GM23338 (cell line): Measurements from ENCODE around the gene GBE1. TPM values are rescaled to one million over a fixed set of nuclear protein-coding genes. Genes with fewer than 3 reads are reported as not detected.

Experiments used
- ATAC-seq: fragments of 200-7000 bp; cut with Tn5 transposase; 3 replicates; pipeline ENCODE4 v1.9.1; 2020
- DNase-seq: peaks from one replicate; pipeline ENCODE4 v3.0.0-alpha.2; 2015; ENCODE audit warnings: low spot score
- H2AFZ ChIP-seq: fragments of 200-600 bp; sonication (generic); 2 replicates; pipeline ENCODE4 v1.8.0; 2016; ENCODE audit warnings: antibody characterized with exemption, mild to moderate bottlenecking, moderate library complexity
- H3F3A ChIP-seq: fragments of 200-600 bp; sonication (generic); replicated peaks from 2 replicates; pipeline ENCODE4 v1.8.0; 2017; ENCODE audit warnings: antibody characterized with exemption, mixed run types, low read depth
- H3K27ac ChIP-seq: fragments of 200-600 bp; sonication (generic); 2 replicates; pipeline ENCODE4 v1.6.1; 2016; ENCODE audit warnings: low read depth
- H3K27me3 ChIP-seq: fragments of 200-600 bp; sonication (generic); 2 replicates; pipeline ENCODE4 v1.8.0; 2016; ENCODE audit warnings: mild to moderate bottlenecking, mixed run types, moderate library complexity; ENCODE audit not compliant: insufficient read depth
- H3K36me3 ChIP-seq: fragments of 200-600 bp; sonication (generic); 2 replicates; pipeline ENCODE4 v1.8.0; 2016; ENCODE audit warnings: mild to moderate bottlenecking; ENCODE audit not compliant: insufficient read depth
- H3K4me1 ChIP-seq: fragments of 200-600 bp; sonication (generic); 2 replicates; pipeline ENCODE4 v1.8.0; 2016; ENCODE audit warnings: mild to moderate bottlenecking, moderate library complexity; ENCODE audit not compliant: insufficient read depth
- H3K4me2 ChIP-seq: fragments of 200-600 bp; sonication (generic); 2 replicates; pipeline ENCODE4 v1.7.1; 2017; ENCODE audit warnings: mixed run types
- H3K4me3 ChIP-seq: fragments of 200-600 bp; sonication (generic); 2 replicates; pipeline ENCODE4 v1.6.1; 2016; ENCODE audit warnings: mixed run types
- H3K79me2 ChIP-seq: fragments of 200-600 bp; sonication (generic); replicated peaks from 2 replicates; pipeline ENCODE4 v1.8.0; 2017; ENCODE audit warnings: mild to moderate bottlenecking; ENCODE audit not compliant: insufficient read depth
- H3K9me2 ChIP-seq: fragments of 200-600 bp; sonication (generic); 2 replicates; pipeline ENCODE4 v1.8.0; 2017; ENCODE audit not compliant: insufficient read depth
- H4K20me1 ChIP-seq: fragments of 200-600 bp; sonication (generic); replicated peaks from 2 replicates; pipeline ENCODE4 v1.8.0; 2017; ENCODE audit warnings: mild to moderate bottlenecking; ENCODE audit not compliant: insufficient read depth
- H3K27ac Mint-ChIP-seq: 2 replicates; pipeline ENCODE4 v1.8.0; 2020; ENCODE audit warnings: inconsistent platforms, mild to moderate bottlenecking, moderate library complexity, mixed read lengths
- H3K27me3 Mint-ChIP-seq: 3 replicates; pipeline ENCODE4 v1.8.0; 2022; ENCODE audit warnings: low read depth, mild to moderate bottlenecking, moderate library complexity, mixed read lengths, inconsistent platforms; ENCODE audit not compliant: insufficient read depth, poor library complexity
- H3K36me3 Mint-ChIP-seq: 3 replicates; pipeline ENCODE4 v1.8.0; 2021; ENCODE audit warnings: low read depth, mild to moderate bottlenecking, inconsistent platforms, moderate library complexity, mixed read lengths
- H3K4me1 Mint-ChIP-seq: 3 replicates; pipeline ENCODE4 v1.8.0; 2020; ENCODE audit warnings: mild to moderate bottlenecking, inconsistent platforms, mixed read lengths
- H3K4me3 Mint-ChIP-seq: 3 replicates; pipeline ENCODE4 v1.8.0; 2021; ENCODE audit warnings: moderate library complexity, mild to moderate bottlenecking, inconsistent platforms, mixed read lengths
- H3K9me3 Mint-ChIP-seq: 3 replicates; pipeline ENCODE4 v1.8.0; 2020; ENCODE audit warnings: moderate library complexity, mild to moderate bottlenecking, inconsistent platforms, mixed read lengths
- EZH2phosphoT487 ChIP-seq: fragments of 200-600 bp; sonication (generic); IDR thresholded peaks from one replicate; pipeline ENCODE4 v1.8.1; 2018; ENCODE audit warnings: antibody characterized with exemption; ENCODE audit not compliant: unreplicated experiment
- NANOG ChIP-seq: IDR thresholded peaks from 2 replicates; pipeline ENCODE4 v1.6.1; 2016; ENCODE audit warnings: antibody characterized with exemption, borderline replicate concordance
- POLR2AphosphoS5 ChIP-seq: IDR thresholded peaks from 2 replicates; pipeline ENCODE4 v1.6.1; 2016; ENCODE audit warnings: antibody characterized with exemption, low read depth
- ZNF331 ChIP-seq: fragments of 250-450 bp; sonication (Bioruptor Pico); IDR thresholded peaks from 2 replicates; pipeline ENCODE4 v1.5.0; 2020; ENCODE audit warnings: low read depth, mild to moderate bottlenecking, moderate library complexity
- polyA plus RNA-seq: library from polyadenylated mRNA; unstranded; fragments of >200 nt; fragmentation: Nextera tagmentation; extraction: Ambion mirVana; gene quantifications from 2 replicates; pipeline ENCODE4 v1.2.1, GENCODE V29; 2016
- total RNA-seq: library from RNA; depleted of rRNA; stranded (reverse); fragments of >200 nt; shearing (Covaris generic); gene quantifications from 2 replicates; pipeline ENCODE4 v1.2.3, GENCODE V29; 2014
- TF ChIP-seq, protein P1 (sequence below): IDR thresholded peaks from 2 replicates; pipeline ENCODE4 v1.6.1; 2016; ENCODE audit warnings: antibody characterized with exemption
- TF ChIP-seq, protein P2 (sequence below): fragments of 250-450 bp; sonication (Bioruptor Pico); IDR thresholded peaks from 2 replicates; pipeline ENCODE4 v1.5.0; 2020; ENCODE audit warnings: mild to moderate bottlenecking, moderate library complexity
- TF ChIP-seq, protein P3 (sequence below), 2 experiments: fragments of 200-600 bp in 1 of 2; sonication (generic) in 1 of 2; conservative IDR thresholded peaks; 2 replicates each; pipeline versions ENCODE4 v1.5.1 to v1.6.1; 2016 to 2017; ENCODE audit warnings: antibody characterized with exemption in 2 of 2, low read depth in 2 of 2, mild to moderate bottlenecking in 2 of 2, moderate library complexity in 1 of 2

Gene GBE1
- total and polyA plus RNA-seq, 2 experiments from 2014 or later = 6.4 to 12.2 TPM

DNA sequence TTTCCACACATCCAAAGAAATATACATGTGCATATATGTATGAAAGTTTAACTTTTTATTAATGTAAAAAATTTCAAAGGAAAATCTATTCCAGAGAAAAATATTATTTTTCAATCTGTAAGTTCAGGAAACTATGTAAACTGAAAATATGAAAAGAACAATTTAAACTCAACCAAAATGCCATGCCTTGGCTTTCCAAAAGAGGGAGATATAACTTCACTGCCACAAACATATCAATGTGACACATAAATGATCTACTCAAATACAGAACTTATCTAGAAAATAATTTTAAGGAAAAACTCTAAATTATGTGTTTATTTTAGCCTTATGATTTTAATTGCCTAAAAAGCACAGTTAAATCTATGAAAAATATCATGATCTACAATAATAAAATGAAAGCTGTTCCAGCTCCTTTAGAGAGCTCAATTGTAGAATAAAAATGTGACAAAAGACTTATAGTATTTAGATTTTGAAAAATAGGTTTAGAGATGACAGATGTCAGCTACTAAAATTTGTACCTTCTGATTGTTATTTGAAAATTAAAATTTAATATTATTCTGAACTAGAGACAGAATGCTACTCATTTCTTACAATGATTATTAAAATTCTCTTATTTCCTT is 94.8 kb downstream of the GBE1 start:
- no peaks in the 10 kb centered on the region for H3K9me2 ChIP-seq
- no peak overlapping the region for H3K27ac ChIP-seq
- Mint-ChIP-seq H3K27me3 (no peaks in the 10 kb centered on the region), H3K4me3 (no peak overlapping the region), H3K9me3 (no peaks in the 10 kb centered on the region), H3K27ac (no peak overlapping the region), H3K4me1 (no peaks in the 10 kb centered on the region), H3K36me3 (no peaks in the 10 kb centered on the region)
- no peaks in the 10 kb centered on the region for H3K27me3 ChIP-seq
- H3K36me3 ChIP-seq = no peaks in the 10 kb centered on the region
- TF ChIP-seq POLR2AphosphoS5 (no peak), NANOG (no peak), EZH2phosphoT487 (no peak), ZNF331 (no peak)
- TF ChIP-seq, protein P1, sequence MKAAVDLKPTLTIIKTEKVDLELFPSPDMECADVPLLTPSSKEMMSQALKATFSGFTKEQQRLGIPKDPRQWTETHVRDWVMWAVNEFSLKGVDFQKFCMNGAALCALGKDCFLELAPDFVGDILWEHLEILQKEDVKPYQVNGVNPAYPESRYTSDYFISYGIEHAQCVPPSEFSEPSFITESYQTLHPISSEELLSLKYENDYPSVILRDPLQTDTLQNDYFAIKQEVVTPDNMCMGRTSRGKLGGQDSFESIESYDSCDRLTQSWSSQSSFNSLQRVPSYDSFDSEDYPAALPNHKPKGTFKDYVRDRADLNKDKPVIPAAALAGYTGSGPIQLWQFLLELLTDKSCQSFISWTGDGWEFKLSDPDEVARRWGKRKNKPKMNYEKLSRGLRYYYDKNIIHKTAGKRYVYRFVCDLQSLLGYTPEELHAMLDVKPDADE = no peak
- TF ChIP-seq, protein P2, sequence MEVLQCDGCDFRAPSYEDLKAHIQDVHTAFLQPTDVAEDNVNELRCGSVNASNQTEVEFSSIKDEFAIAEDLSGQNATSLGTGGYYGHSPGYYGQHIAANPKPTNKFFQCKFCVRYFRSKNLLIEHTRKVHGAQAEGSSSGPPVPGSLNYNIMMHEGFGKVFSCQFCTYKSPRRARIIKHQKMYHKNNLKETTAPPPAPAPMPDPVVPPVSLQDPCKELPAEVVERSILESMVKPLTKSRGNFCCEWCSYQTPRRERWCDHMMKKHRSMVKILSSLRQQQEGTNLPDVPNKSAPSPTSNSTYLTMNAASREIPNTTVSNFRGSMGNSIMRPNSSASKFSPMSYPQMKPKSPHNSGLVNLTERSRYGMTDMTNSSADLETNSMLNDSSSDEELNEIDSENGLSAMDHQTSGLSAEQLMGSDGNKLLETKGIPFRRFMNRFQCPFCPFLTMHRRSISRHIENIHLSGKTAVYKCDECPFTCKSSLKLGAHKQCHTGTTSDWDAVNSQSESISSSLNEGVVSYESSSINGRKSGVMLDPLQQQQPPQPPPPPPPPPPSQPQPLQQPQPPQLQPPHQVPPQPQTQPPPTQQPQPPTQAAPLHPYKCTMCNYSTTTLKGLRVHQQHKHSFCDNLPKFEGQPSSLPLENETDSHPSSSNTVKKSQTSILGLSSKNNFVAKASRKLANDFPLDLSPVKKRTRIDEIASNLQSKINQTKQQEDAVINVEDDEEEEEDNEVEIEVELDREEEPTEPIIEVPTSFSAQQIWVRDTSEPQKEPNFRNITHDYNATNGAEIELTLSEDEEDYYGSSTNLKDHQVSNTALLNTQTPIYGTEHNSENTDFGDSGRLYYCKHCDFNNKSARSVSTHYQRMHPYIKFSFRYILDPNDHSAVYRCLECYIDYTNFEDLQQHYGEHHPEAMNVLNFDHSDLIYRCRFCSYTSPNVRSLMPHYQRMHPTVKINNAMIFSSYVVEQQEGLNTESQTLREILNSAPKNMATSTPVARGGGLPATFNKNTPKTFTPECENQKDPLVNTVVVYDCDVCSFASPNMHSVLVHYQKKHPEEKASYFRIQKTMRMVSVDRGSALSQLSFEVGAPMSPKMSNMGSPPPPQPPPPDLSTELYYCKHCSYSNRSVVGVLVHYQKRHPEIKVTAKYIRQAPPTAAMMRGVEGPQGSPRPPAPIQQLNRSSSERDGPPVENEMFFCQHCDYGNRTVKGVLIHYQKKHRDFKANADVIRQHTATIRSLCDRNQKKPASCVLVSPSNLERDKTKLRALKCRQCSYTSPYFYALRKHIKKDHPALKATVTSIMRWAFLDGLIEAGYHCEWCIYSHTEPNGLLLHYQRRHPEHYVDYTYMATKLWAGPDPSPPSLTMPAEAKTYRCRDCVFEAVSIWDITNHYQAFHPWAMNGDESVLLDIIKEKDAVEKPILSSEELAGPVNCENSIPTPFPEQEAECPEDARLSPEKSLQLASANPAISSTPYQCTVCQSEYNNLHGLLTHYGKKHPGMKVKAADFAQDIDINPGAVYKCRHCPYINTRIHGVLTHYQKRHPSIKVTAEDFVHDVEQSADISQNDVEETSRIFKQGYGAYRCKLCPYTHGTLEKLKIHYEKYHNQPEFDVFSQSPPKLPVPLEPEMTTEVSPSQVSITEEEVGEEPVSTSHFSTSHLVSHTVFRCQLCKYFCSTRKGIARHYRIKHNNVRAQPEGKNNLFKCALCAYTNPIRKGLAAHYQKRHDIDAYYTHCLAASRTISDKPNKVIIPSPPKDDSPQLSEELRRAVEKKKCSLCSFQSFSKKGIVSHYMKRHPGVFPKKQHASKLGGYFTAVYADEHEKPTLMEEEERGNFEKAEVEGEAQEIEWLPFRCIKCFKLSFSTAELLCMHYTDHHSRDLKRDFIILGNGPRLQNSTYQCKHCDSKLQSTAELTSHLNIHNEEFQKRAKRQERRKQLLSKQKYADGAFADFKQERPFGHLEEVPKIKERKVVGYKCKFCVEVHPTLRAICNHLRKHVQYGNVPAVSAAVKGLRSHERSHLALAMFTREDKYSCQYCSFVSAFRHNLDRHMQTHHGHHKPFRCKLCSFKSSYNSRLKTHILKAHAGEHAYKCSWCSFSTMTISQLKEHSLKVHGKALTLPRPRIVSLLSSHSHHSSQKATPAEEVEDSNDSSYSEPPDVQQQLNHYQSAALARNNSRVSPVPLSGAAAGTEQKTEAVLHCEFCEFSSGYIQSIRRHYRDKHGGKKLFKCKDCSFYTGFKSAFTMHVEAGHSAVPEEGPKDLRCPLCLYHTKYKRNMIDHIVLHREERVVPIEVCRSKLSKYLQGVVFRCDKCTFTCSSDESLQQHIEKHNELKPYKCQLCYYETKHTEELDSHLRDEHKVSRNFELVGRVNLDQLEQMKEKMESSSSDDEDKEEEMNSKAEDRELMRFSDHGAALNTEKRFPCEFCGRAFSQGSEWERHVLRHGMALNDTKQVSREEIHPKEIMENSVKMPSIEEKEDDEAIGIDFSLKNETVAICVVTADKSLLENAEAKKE (CRISPR knock-in tag) = no peak
- TF ChIP-seq, protein P3, sequence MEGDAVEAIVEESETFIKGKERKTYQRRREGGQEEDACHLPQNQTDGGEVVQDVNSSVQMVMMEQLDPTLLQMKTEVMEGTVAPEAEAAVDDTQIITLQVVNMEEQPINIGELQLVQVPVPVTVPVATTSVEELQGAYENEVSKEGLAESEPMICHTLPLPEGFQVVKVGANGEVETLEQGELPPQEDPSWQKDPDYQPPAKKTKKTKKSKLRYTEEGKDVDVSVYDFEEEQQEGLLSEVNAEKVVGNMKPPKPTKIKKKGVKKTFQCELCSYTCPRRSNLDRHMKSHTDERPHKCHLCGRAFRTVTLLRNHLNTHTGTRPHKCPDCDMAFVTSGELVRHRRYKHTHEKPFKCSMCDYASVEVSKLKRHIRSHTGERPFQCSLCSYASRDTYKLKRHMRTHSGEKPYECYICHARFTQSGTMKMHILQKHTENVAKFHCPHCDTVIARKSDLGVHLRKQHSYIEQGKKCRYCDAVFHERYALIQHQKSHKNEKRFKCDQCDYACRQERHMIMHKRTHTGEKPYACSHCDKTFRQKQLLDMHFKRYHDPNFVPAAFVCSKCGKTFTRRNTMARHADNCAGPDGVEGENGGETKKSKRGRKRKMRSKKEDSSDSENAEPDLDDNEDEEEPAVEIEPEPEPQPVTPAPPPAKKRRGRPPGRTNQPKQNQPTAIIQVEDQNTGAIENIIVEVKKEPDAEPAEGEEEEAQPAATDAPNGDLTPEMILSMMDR (conservative IDR thresholded peaks at IDR 0.05; ENCODE audit: low read depth in 2 of 2) = peak; percentile 58 to 75; a peak in 3 of 4 replicates
- no peaks in the 10 kb centered on the region for H4K20me1 ChIP-seq
- no peak overlapping the region for H2AFZ ChIP-seq
- no peaks in the 10 kb centered on the region for H3K79me2 ChIP-seq
- H3K4me3 ChIP-seq = no peak overlapping the region
- H3K4me1 ChIP-seq = no peaks in the 10 kb centered on the region
- no peak for ATAC-seq
- no peaks in the 10 kb centered on the region for H3F3A ChIP-seq
- no peak overlapping the region for H3K4me2 ChIP-seq
- peak; percentile 9 for DNase-seq
